ENCODE data around the gene BBS5.

DNA sequence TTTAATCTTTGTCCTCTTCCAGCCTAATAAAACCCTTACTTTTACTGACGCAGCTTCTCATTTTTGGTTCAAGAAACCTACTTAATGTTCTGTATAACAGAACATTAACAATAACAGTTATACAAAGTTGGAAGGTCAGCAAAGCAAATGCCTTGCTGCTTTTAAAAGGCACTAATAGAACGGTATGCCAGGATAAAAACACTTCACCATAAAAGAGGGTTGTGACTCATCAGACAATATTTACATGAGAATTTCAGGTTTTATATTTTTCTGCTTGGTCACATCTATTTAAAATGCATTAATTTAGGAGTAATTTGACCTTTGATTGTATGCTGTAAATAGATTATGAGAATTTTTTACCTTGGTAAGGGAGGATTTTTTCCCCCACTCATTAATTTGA, 33.2 kb downstream of the BBS5 start:
- TF ChIP-seq, protein P1, sequence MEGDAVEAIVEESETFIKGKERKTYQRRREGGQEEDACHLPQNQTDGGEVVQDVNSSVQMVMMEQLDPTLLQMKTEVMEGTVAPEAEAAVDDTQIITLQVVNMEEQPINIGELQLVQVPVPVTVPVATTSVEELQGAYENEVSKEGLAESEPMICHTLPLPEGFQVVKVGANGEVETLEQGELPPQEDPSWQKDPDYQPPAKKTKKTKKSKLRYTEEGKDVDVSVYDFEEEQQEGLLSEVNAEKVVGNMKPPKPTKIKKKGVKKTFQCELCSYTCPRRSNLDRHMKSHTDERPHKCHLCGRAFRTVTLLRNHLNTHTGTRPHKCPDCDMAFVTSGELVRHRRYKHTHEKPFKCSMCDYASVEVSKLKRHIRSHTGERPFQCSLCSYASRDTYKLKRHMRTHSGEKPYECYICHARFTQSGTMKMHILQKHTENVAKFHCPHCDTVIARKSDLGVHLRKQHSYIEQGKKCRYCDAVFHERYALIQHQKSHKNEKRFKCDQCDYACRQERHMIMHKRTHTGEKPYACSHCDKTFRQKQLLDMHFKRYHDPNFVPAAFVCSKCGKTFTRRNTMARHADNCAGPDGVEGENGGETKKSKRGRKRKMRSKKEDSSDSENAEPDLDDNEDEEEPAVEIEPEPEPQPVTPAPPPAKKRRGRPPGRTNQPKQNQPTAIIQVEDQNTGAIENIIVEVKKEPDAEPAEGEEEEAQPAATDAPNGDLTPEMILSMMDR (IDR thresholded peaks at IDR 0.05; ENCODE audit: low read depth, low read length): no peak
- no peak for TF ChIP-seq POLR2A (IDR thresholded peaks at IDR 0.05; ENCODE audit: extremely low read depth, insufficient read length)
